ENCODE results near the gene KIR2DL1.
"Not testable (repeated sequence)": the region's sequence is repeated elsewhere in the genome, so short reads cannot be mapped to it uniquely, and the experiment has no call there.

The KIR2DL1 gene

GRCh38 chr19:54771018-54771960, 1.7 kb downstream of the KIR2DL1 start:
- DNase-seq (ENCODE audit: low read depth in 2 of 2): not testable (repeated sequence)

- DNase-seq (ENCODE audit: low read depth in 2 of 2): not testable (repeated sequence)
Observed at GRCh38 chr19:54772666-54773065, 3.1 kb downstream of the KIR2DL1 start.

GRCh38 chr19:54775095-54775815, 5.7 kb downstream of the KIR2DL1 start:
- DNase-seq (ENCODE audit: low read depth in 2 of 2): not testable (repeated sequence)

- DNase-seq (ENCODE audit: low read depth in 2 of 2): not testable (repeated sequence)
Observed at GRCh38 chr19:54775830-54776229, 6.2 kb downstream of the KIR2DL1 start.

GRCh38 chr19:54777851-54778250, 8.3 kb downstream of the KIR2DL1 start:
- not testable (repeated sequence) for DNase-seq (ENCODE audit: low read depth in 2 of 2)

GRCh38 chr19:54778896-54779295, 9.3 kb downstream of the KIR2DL1 start:
- DNase-seq (ENCODE audit: low read depth in 2 of 2): not testable (repeated sequence)

- DNase-seq (ENCODE audit: low read depth in 2 of 2): not testable (repeated sequence)
Observed at GRCh38 chr19:54782916-54783315, 13.3 kb downstream of the KIR2DL1 start.

- DNase-seq (ENCODE audit: low read depth in 2 of 2): not testable (repeated sequence)
Observed at GRCh38 chr19:54786091-54786723, 16.6 kb downstream of the KIR2DL1 start.

GRCh38 chr19:54788154-54788553, 18.6 kb downstream of the KIR2DL1 start:
- not testable (repeated sequence) for DNase-seq (ENCODE audit: low read depth in 2 of 2)

- DNase-seq (ENCODE audit: low read depth in 2 of 2): no peak
Observed at GRCh38 chr19:54790711-54791110, 21.1 kb downstream of the KIR2DL1 start.

GRCh38 chr19:54791476-54791875, 21.9 kb downstream of the KIR2DL1 start:
- DNase-seq (ENCODE audit: low read depth in 2 of 2): no peak

- DNase-seq (ENCODE audit: low read depth in 2 of 2): no peak
Observed at GRCh38 chr19:54792814-54793213, 23.2 kb downstream of the KIR2DL1 start.

GRCh38 chr19:54795758-54796157, 26.2 kb downstream of the KIR2DL1 start:
- no peak for DNase-seq (ENCODE audit: low read depth in 2 of 2)

- DNase-seq (ENCODE audit: low read depth in 2 of 2): no peak
Observed at GRCh38 chr19:54803410-54803809, 33.8 kb downstream of the KIR2DL1 start, which contains the start of gene KIR2DL4. TSS of gene KIR2DL4 (plus strand) at chr19:54803610. CDS start at chr19:54803652, 42 bp downstream.

GRCh38 chr19:54804101-54804500, 34.5 kb downstream of the KIR2DL1 start:
- no peak for DNase-seq (ENCODE audit: low read depth in 2 of 2)

GRCh38 chr19:54804571-54804970, 35.0 kb downstream of the KIR2DL1 start:
- DNase-seq (ENCODE audit: low read depth in 2 of 2): no peak

GRCh38 chr19:54805665-54806515, 36.3 kb downstream of the KIR2DL1 start:
- DNase-seq (ENCODE audit: low read depth in 2 of 2): no peak

- DNase-seq (ENCODE audit: low read depth in 2 of 2): no peak
Observed at GRCh38 chr19:54806516-54806838, 36.9 kb downstream of the KIR2DL1 start.

GRCh38 chr19:54814571-54814970, 45.0 kb downstream of the KIR2DL1 start:
- not testable (repeated sequence) for DNase-seq (ENCODE audit: low read depth in 2 of 2)

GRCh38 chr19:54816251-54816650, 46.7 kb downstream of the KIR2DL1 start, which contains the start of gene KIR3DL1:
TSS of gene KIR3DL1 (plus strand) at chr19:54816468.
- DNase-seq (ENCODE audit: low read depth in 2 of 2): not testable (repeated sequence)

Measured in stimulated activated CD4-positive, alpha-beta T cell treated with anti-CD3 and anti-CD28 coated beads, Interleukin-4, amount 100 ng/mL, for 48 hours (primary cell).